Activated CD4-positive, alpha-beta T cell treated with anti-CD3 and anti-CD28 coated beads, Interleukin-2, amount 50 U/mL, for 48 hours (primary cell): Measurements from ENCODE around the gene SPON2.

Experiments
- DNase-seq, 2 experiments: peaks; one replicate each; pipeline ENCODE4 v3.0.0-alpha.2; 2020

The SPON2 gene

GRCh38 chr4:1172228-1172851 lies at the start of gene SPON2:
Gene SPON2 (minus strand): TSS chr4:1172583.
- DNase-seq: no peak

- no peak for DNase-seq
These were observed 48.9 kb upstream of the SPON2 start for GRCh38 chr4:1221155-1221870.

DNA sequence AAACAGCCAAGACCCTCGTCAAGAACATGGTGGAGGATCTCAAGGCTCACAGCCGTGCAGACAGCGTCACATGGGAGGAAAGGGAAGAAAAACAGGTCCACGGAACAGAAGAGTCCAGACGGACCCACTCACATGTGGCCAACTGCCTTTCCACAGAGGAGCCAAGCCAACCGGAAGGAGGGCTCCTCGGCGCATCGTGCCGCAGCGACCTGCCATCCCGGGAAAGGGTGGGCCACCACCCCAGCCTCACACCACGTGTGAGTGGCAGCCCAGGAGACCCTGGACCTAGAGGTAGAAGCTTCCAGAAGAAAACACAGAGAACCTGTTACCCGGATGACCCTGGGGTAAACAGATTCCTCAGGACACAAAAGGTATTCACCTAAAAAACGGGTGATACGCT lies 48.2 kb upstream of the SPON2 start:
- no peak for DNase-seq

DNA sequence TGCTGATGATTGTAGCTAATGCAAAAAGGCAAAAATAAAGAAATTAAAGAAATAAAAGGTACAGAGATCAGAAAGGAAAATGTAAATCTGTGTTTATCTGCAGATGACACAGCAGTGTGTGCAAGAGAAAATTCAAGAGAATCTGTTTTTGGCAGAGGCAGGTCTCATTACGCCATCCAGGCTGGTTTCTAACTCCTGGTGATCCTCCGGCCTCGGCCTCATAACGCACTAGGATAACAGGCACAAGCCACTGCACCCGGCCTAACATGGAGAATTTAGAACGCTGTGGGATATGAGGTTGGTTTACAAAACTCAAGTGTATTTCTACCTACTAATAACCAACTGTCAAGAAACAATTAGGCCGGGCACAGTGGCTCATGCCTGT lies 47.2 kb upstream of the SPON2 start:
- DNase-seq: no peak

DNA sequence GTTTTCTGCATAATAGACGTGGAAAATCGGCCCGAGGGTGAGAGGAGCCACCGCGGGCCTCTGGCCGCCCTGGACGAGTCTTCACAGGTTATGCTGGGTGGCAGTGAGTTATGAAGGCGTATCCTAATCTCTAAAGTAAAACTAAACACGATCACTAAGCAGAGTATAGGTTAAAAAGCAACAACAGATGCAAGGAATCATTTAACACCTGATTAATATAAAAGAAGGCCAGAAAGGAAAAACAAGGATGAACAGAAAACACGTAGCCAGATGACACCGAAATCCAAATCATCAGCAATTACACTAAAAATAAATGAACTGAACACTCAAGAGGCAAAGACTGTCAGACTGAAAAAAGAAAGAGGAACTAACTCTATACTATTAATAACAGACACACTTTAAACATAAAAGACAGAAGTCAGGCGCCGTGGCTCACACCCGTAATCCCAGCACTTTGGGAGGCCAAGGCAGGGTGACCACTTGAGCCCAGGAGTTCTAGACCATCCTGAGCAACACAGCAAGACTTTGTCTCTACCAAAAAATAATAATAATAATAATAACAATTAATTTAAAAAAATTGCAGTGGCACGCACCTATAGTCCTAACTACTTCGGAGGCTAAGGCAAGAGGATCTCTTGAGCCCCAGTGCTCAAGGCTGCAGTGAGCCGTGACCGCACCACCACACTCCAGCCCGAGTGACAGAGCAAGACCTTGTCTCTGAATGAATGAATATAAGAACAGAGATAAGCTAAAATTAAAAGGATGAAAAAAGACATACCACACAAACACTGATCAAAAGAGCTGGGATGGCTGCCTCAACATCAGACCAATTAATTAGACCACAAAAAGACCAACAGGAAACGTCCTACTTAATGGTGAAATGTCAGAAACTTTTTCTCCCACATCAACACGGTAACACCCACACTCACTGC lies 46.5 kb upstream of the SPON2 start:
- no peak for DNase-seq

DNA sequence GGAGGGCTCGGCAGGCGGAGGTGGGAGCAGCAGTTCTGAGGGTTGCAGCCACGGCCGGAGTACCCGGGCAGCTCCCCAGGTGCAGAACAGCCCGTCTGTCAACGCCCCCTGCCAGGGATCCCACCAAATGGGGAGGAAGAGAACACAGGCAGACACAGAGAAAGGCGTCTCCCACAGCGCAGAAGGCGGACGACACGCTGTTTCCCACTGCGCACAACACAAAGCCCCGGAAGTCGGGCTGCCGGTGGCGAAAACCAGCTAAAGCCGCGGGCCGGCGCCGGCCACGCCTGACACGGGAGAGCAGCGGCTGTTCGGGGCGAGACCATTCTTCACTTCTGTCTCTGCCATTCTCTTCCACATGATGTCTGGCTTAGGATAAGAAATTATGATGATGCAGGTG lies 45.0 kb upstream of the SPON2 start:
- DNase-seq: no peak

DNA sequence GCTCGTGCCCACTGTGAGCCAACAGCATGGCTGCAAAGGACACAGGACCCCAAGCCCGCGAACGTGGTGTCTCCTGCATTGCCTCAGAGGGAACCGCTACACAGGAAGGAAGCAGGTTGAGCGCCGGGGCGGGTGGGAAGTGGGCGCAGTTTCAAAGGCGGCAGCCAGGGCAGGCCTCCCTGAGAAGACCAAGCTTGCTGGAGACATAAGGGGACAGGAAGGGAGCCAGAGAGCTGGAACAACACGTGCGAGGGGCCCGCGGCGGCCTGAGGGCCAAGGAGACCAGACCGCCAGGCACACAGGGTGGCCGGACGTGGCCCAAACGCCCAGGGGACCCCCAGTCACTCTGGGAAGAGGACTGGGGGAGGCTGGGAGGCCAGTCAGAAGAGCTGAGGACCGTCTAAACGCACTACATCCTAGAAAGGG lies 44.5 kb upstream of the SPON2 start:
- peak; percentile 69 to 73 for DNase-seq

- DNase-seq: no peak
These were observed 43.8 kb upstream of the SPON2 start for GRCh38 chr4:1216076-1216614.

GRCh38 chr4:1215141-1216075 lies 43.0 kb upstream of the SPON2 start:
- no peak for DNase-seq

- DNase-seq: no peak
These were observed 42.0 kb upstream of the SPON2 start for GRCh38 chr4:1214101-1215095.

GRCh38 chr4:1213336-1213995 lies 41.1 kb upstream of the SPON2 start:
- DNase-seq: no peak

- no peak for DNase-seq
These were observed 40.4 kb upstream of the SPON2 start for GRCh38 chr4:1212546-1213335.

DNA sequence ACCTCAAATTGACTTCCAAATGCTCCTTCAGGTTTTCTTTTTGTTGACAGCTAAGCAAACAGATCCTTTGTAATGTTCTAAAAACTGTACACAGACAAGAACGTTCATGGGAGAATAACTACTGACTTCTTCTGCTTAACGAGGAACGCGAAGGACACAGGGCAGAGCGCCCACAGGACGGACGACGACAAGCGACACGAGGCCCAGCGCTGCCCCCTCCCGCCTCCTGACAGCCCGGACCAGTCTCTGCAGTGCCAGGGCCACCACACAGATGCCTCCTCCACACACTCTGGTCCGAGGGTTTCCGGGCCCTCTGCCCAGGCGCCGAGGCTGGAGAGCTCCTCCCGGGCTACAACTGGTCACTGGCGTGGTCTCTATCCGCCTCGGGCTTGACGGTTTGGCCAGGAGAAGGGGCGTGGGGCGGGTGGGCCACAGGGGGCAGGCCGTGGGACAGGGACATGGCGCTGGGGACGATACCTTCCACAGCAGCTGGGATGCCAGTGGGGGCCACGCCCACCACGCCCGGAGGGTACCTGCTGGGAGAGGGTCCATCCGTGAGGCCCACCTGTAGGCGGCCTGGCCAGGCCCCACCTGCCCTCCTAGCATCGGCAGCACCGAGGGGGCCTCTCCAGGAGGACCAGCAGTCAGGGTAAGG lies 39.6 kb upstream of the SPON2 start:
- DNase-seq: no peak

- DNase-seq: no peak
These were observed 39.0 kb upstream of the SPON2 start for GRCh38 chr4:1211371-1211770.

DNA sequence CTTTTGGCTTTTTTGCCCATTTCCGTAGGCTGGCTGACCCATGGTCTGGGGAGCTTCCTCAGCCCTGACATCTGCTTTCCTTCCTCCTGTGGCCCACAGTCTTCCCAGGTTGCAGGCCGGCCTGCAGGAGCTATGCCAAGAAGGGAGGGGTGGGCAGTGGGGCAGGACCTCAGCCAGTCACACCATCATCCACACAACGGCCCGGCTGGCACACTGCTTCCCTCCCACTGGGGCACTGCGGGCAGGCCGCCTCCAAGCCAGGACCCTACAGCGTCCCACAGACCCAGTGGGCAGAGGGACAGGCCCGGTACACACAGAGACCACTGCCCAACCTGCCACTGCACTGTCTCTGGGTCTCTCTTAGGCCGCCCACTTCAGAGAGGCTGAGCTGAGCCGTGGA lies 38.6 kb upstream of the SPON2 start:
- no peak for DNase-seq

DNA sequence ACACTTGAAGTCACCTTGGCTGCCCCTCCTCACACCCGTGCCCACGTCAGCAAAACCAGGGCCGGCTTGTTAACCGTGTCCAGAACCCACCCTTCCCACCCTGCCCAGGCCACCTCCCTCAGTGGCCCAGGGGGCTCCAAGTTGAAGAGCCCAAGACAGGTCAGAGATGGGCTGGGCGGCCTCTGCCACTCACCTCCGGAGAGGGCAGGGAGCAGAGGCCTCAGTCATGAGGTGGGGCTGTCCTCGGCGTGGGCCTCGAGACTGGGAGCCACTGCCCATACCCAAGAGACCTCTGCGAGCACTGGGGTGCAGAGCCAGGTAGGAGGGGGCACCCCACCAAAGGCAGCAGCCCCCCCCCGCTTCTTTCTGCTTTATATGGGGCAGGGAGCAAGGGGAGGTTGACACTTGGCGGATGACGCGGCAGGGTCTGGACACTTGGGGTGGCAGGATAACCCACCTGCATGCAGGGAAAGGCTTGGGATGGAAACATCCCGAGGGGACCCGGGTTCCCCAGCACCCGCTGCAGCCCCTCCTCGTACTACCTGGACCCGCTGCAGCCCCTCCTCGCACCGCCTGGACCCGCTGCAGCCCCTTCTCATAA lies 38.0 kb upstream of the SPON2 start:
- no peak for DNase-seq

- DNase-seq: no peak
These were observed 37.4 kb upstream of the SPON2 start for GRCh38 chr4:1209821-1210220.

- no peak for DNase-seq
These were observed 36.8 kb upstream of the SPON2 start for GRCh38 chr4:1208970-1209704.
